H9 (cell line): ENCODE data around the gene KMT2C. TPM values are rescaled to one million over a fixed set of nuclear protein-coding genes. Genes with fewer than 3 reads are reported as not detected.

Source experiments
- DNase-seq: peaks from one replicate; pipeline ENCODE4 v3.0.0-alpha.2; 2017
- H2AFZ ChIP-seq: one replicate; pipeline ENCODE4 v1.6.1; 2013; ENCODE audit warnings: mild to moderate bottlenecking, low read length, control low read depth, moderate library complexity
- H2AK5ac ChIP-seq: 2 replicates; pipeline ENCODE4 v1.6.1; 2013; ENCODE audit warnings: low read length, control low read depth, mixed read lengths; ENCODE audit not compliant: insufficient read length
- H2BK120ac ChIP-seq: one replicate; pipeline ENCODE4 v1.6.1; 2013; ENCODE audit warnings: low read depth, mild to moderate bottlenecking, low read length, control low read depth, inconsistent platforms; ENCODE audit not compliant: poor library complexity, severe bottlenecking
- H2BK12ac ChIP-seq: 2 replicates; pipeline ENCODE4 v1.6.1; 2013; ENCODE audit warnings: low read length, control low read depth, mixed read lengths, low read depth; ENCODE audit not compliant: insufficient read length
- H2BK15ac ChIP-seq: 2 replicates; pipeline ENCODE4 v1.6.1; 2013; ENCODE audit warnings: low read depth, low read length, control low read depth
- H2BK20ac ChIP-seq: one replicate; pipeline ENCODE4 v1.6.1; 2013; ENCODE audit warnings: low read depth, mild to moderate bottlenecking, low read length, control low read depth, inconsistent platforms; ENCODE audit not compliant: poor library complexity, severe bottlenecking
- H2BK5ac ChIP-seq: 2 replicates; pipeline ENCODE4 v1.6.1; 2013; ENCODE audit warnings: low read length, control low read depth, mixed read lengths; ENCODE audit not compliant: insufficient read length
- H3K14ac ChIP-seq: 2 replicates; pipeline ENCODE4 v1.6.1; 2013; ENCODE audit warnings: low read length, control low read depth; ENCODE audit not compliant: insufficient read depth
- H3K18ac ChIP-seq: 2 replicates; pipeline ENCODE4 v1.6.1; 2013; ENCODE audit warnings: low read depth, mild to moderate bottlenecking, mixed read lengths, low read length, control low read depth; ENCODE audit not compliant: insufficient read length
- H3K23ac ChIP-seq: 2 replicates; pipeline ENCODE4 v1.6.1; 2013; ENCODE audit warnings: low read length, control low read depth, mixed read lengths, low read depth; ENCODE audit not compliant: insufficient read length
- H3K23me2 ChIP-seq: 2 replicates; pipeline ENCODE4 v1.6.1; 2013; ENCODE audit warnings: low read depth, mild to moderate bottlenecking, mixed read lengths, low read length, control low read depth; ENCODE audit not compliant: insufficient read length, poor library complexity, severe bottlenecking
- H3K27ac ChIP-seq: 2 replicates; pipeline ENCODE4 v1.5.1; 2013; ENCODE audit warnings: low read length, control low read depth, mixed read lengths, low read depth; ENCODE audit not compliant: insufficient read length
- H3K27me3 ChIP-seq: 2 replicates; pipeline ENCODE4 v1.6.1; 2013; ENCODE audit warnings: low read length, control low read depth, inconsistent platforms; ENCODE audit not compliant: insufficient read depth
- H3K4ac ChIP-seq: 2 replicates; pipeline ENCODE4 v1.6.1; 2013; ENCODE audit warnings: low read depth, mild to moderate bottlenecking, control low read depth, inconsistent platforms, low read length, moderate library complexity
- H3K4me1 ChIP-seq: 2 replicates; pipeline ENCODE4 v1.6.1; 2013; ENCODE audit warnings: low read length, control low read depth, inconsistent platforms; ENCODE audit not compliant: insufficient read depth
- H3K4me2 ChIP-seq: 2 replicates; pipeline ENCODE4 v1.6.1; 2013; ENCODE audit warnings: low read length, control low read depth, mixed read lengths; ENCODE audit not compliant: insufficient read length, insufficient read depth
- H3K56ac ChIP-seq: 2 replicates; pipeline ENCODE4 v1.6.1; 2013; ENCODE audit warnings: low read depth, mild to moderate bottlenecking, mixed read lengths, low read length, control low read depth; ENCODE audit not compliant: insufficient read length
- H3K79me1 ChIP-seq: 2 replicates; pipeline ENCODE4 v1.6.1; 2013; ENCODE audit warnings: low read depth, mild to moderate bottlenecking, moderate library complexity, low read length, control low read depth, inconsistent platforms; ENCODE audit not compliant: insufficient read depth, poor library complexity, severe bottlenecking
- H3K79me2 ChIP-seq: 2 replicates; pipeline ENCODE4 v1.6.1; 2013; ENCODE audit warnings: low read length, control low read depth, inconsistent platforms; ENCODE audit not compliant: insufficient read depth
- H3K9ac ChIP-seq: 2 replicates; pipeline ENCODE4 v1.6.1; 2013; ENCODE audit warnings: low read length, control low read depth, mixed read lengths; ENCODE audit not compliant: insufficient read length; ENCODE audit errors: extremely low read depth
- H3K9me3 ChIP-seq: one replicate; pipeline ENCODE4 v1.6.1; 2013; ENCODE audit warnings: low read depth, low read length, inconsistent platforms; ENCODE audit not compliant: control insufficient read depth
- H3T11ph ChIP-seq: one replicate; pipeline ENCODE4 v1.6.1; 2013; ENCODE audit warnings: mild to moderate bottlenecking, low read length, control low read depth, inconsistent platforms
- H4K20me1 ChIP-seq: one replicate; pipeline ENCODE4 v1.6.1; 2013; ENCODE audit not compliant: control insufficient read depth, insufficient read length, insufficient read depth
- H4K5ac ChIP-seq: 2 replicates; pipeline ENCODE4 v1.6.1; 2013; ENCODE audit warnings: low read depth, mild to moderate bottlenecking, mixed read lengths, low read length, control low read depth; ENCODE audit not compliant: insufficient read length
- H4K8ac ChIP-seq: replicated peaks from 2 replicates; pipeline ENCODE4 v1.6.1; 2013; ENCODE audit warnings: low read length, control low read depth, mixed read lengths, low read depth; ENCODE audit not compliant: insufficient read length
- H4K91ac ChIP-seq: 2 replicates; pipeline ENCODE4 v1.6.1; 2013; ENCODE audit warnings: low read depth, mild to moderate bottlenecking, moderate library complexity, mixed read lengths, low read length, control low read depth; ENCODE audit not compliant: insufficient read length
- H3K27ac Mint-ChIP-seq, 3 experiments: 2 replicates in 2 of 3; 3 replicates in 1 of 3; pipeline ENCODE4 v1.8.0; 2020 to 2021; ENCODE audit warnings: mixed read lengths in 3 of 3, mild to moderate bottlenecking in 1 of 3, moderate library complexity in 1 of 3
- H3K27me3 Mint-ChIP-seq: 2 replicates; pipeline ENCODE4 v1.8.0; 2021; ENCODE audit warnings: low read depth, mild to moderate bottlenecking, moderate library complexity, mixed read lengths
- H3K36me3 Mint-ChIP-seq, 3 experiments: 2 replicates in 2 of 3; 3 replicates in 1 of 3; pipeline ENCODE4 v1.8.0; 2020 to 2021; ENCODE audit warnings: low read depth in 3 of 3, mixed read lengths in 3 of 3; ENCODE audit not compliant: insufficient read depth in 1 of 3
- H3K4me1 Mint-ChIP-seq, 2 experiments: 2 replicates each; pipeline ENCODE4 v1.8.0; 2020; ENCODE audit warnings: mixed read lengths in 2 of 2
- H3K4me3 Mint-ChIP-seq, 2 experiments: 2 replicates in 1 of 2; 3 replicates in 1 of 2; pipeline ENCODE4 v1.8.0; 2020 to 2021; ENCODE audit warnings: mild to moderate bottlenecking in 2 of 2, mixed read lengths in 2 of 2, moderate library complexity in 1 of 2
- H3K9me3 Mint-ChIP-seq, 2 experiments: 2 replicates in 1 of 2; 3 replicates in 1 of 2; pipeline ENCODE4 v1.8.0; 2020; ENCODE audit warnings: mild to moderate bottlenecking in 2 of 2, mixed read lengths in 2 of 2, moderate library complexity in 1 of 2
- CTCF ChIP-seq: fragments of 200-600 bp; sonication (generic); conservative IDR thresholded peaks from 3 replicates; pipeline ENCODE4 v1.8.0; 2021; ENCODE audit warnings: antibody characterized with exemption, mild to moderate bottlenecking
- WGBS: extraction: QIAGEN DNeasy Blood & Tissue Kit; methylation state at CpG from one replicate; pipeline ENCODE4 v1.1.7; 2013; ENCODE audit warnings: missing lambda C conversion rate, low lambda C conversion rate, mixed read lengths; ENCODE audit not compliant: insufficient read length; ENCODE audit errors: extremely low coverage; 5-methylcytosine and 5-hydroxymethylcytosine counted together
- total RNA-seq: library from RNA; stranded (reverse); gene quantifications from 2 replicates; pipeline ENCODE4 v1.2.1, GENCODE V29; 2021

KMT2C gene
- total RNA-seq, 1 experiment from 2014 or later: 32.2 TPM

DNA sequence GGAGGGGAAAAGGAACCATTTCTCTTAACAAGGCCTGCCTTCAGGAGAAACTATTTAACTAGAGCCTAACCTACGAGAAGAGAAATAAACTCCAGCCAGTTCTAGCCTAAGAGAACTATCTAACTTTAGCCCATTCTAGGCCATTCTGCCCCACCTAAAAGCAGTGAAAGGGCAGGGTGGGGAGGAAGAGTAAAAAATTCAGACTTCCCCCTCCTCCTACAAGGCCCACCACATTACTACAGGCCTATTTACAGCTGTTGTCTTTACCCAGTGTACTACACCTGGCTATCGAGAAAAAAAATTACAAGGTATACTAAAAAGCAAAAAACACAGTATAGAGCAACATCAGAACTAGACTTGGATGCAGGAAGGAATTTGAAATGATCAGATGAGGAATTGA is 93.0 kb downstream of the KMT2C start:
- peaks cover 2% of the 10 kb centered on the region; the same call in 1 of the 2 replicates for H3K79me2 ChIP-seq
- H3K9me3 ChIP-seq: no peaks in the 10 kb centered on the region
- H3K56ac ChIP-seq: no peak overlapping the region
- no peak overlapping the region for H2BK120ac ChIP-seq
- no peak overlapping the region for H3K4ac ChIP-seq
- Mint-ChIP-seq H3K36me3 (peaks cover 2 to 10% (median 5%) of the 10 kb centered on the region in 3 experiments), H3K4me1 (peaks cover 3% of the 10 kb centered on the region in 2 experiments; a peak in 2 of 4 replicates), H3K9me3 (peaks cover under 1 to 2% of the 10 kb centered on the region in 2 experiments; a peak in 4 of 5 replicates), H3K27ac (peak overlapping the region in 1 of 3 experiments; percentile 4; a peak in 1 of 7 replicates), H3K4me3 (no peak overlapping the region), H3K27me3 (no peaks in the 10 kb centered on the region)
- no peak overlapping the region for H2BK15ac ChIP-seq
- no peaks in the 10 kb centered on the region for H4K20me1 ChIP-seq
- no peak overlapping the region for H2BK5ac ChIP-seq
- no peak overlapping the region for H3K4me2 ChIP-seq
- no peaks in the 10 kb centered on the region for H3K4me1 ChIP-seq
- no peak overlapping the region for H2BK20ac ChIP-seq
- no peaks in the 10 kb centered on the region for H3K27me3 ChIP-seq
- no CpG with 5 or more reads among the region's 2 CpGs for WGBS
- no peak overlapping the region for H2AFZ ChIP-seq
- no peak overlapping the region for H3T11ph ChIP-seq
- no peak overlapping the region for H4K8ac ChIP-seq
- no peak overlapping the region for H2AK5ac ChIP-seq
- peaks cover 3% of the 10 kb centered on the region for H3K79me1 ChIP-seq
- no peak for DNase-seq
- no peak overlapping the region for H4K5ac ChIP-seq
- H3K9ac ChIP-seq: no peak overlapping the region
- H3K18ac ChIP-seq: no peak overlapping the region
- TF ChIP-seq CTCF: no peak
- H3K23ac ChIP-seq: no peak overlapping the region
- H3K23me2 ChIP-seq: no peaks in the 10 kb centered on the region
- H4K91ac ChIP-seq: no peak overlapping the region
- no peak overlapping the region for H3K27ac ChIP-seq
- H3K14ac ChIP-seq: no peak overlapping the region
- no peak overlapping the region for H2BK12ac ChIP-seq
